HEK293 (cell line): ENCODE results near the gene OGFOD1.

ENCODE experiments used
- CTCF ChIA-PET: fragments of 350-600 bp; formaldehyde crosslinking; extraction: SDS; loops from one replicate; lab custom pipeline; 2021; ENCODE audit warnings: antibody characterized with exemption; lab: Yijun Ruan, JAX
- POLR2A ChIA-PET: fragments of 300-600 bp; formaldehyde crosslinking; extraction: SDS; loops from one replicate; lab custom pipeline; 2020; ENCODE audit warnings: antibody characterized with exemption, inconsistent platforms; lab: Yijun Ruan, JAX
- H3K27ac ChIP-seq: fragments of 200-500 bp; sonication (Bioruptor generic); 2 replicates; pipeline ENCODE4 v1.5.1; 2014; ENCODE audit warnings: low read depth, low read length, control low read depth, inconsistent platforms; ENCODE audit errors: extremely low read depth
- H3K36me3 ChIP-seq, 2 experiments: fragments of 200-500 bp in 1 of 2; sonication (Bioruptor generic) in 1 of 2; 1 replicate in 1 of 2; 2 replicates in 1 of 2; pipeline ENCODE4 v1.5.1; 2014 to 2017; ENCODE audit warnings: inconsistent platforms in 2 of 2, low read length in 2 of 2; ENCODE audit not compliant: control insufficient read depth in 2 of 2, insufficient read depth in 1 of 2
- H3K4me1 ChIP-seq: fragments of 200-500 bp; sonication (Bioruptor generic); 2 replicates; pipeline ENCODE4 v1.5.1; 2014; ENCODE audit warnings: mild to moderate bottlenecking, low read length, inconsistent platforms; ENCODE audit not compliant: control insufficient read depth, insufficient read depth
- H3K4me3 ChIP-seq: 2 replicates; pipeline ENCODE4 v1.5.1; 2011; ENCODE audit warnings: low read depth, mild to moderate bottlenecking, control low read depth, low read length, moderate library complexity
- H3K9me3 ChIP-seq: fragments of 200-500 bp; sonication (Bioruptor generic); 2 replicates; pipeline ENCODE4 v1.5.1; 2014; ENCODE audit warnings: low read depth, low read length, inconsistent platforms; ENCODE audit not compliant: control insufficient read depth, insufficient read depth
- BCL11A ChIP-seq: fragments of 450-650 bp; formaldehyde crosslinking; IDR thresholded peaks from 2 replicates; pipeline ENCODE4 v1.5.1; 2016; ENCODE audit warnings: low read depth, missing biosample characterization, missing genetic modification characterization
- EGR2 ChIP-seq: fragments of 450-650 bp; formaldehyde crosslinking; IDR thresholded peaks from 2 replicates; pipeline ENCODE4 v1.5.1; 2016; ENCODE audit warnings: low read depth, missing biosample characterization, missing genetic modification characterization
- GLI2 ChIP-seq: fragments of 450-650 bp; formaldehyde crosslinking; IDR thresholded peaks from 2 replicates; pipeline ENCODE4; 2017; ENCODE audit warnings: missing biosample characterization, missing genetic modification characterization, low read depth, borderline replicate concordance
- KLF10 ChIP-seq: fragments of 450-650 bp; IDR thresholded peaks from 2 replicates; pipeline ENCODE4 v1.5.1; 2018; ENCODE audit warnings: missing biosample characterization, mild to moderate bottlenecking, missing genetic modification characterization
- KLF8 ChIP-seq: fragments of 450-650 bp; formaldehyde crosslinking; IDR thresholded peaks from 2 replicates; pipeline ENCODE4 v1.5.1; 2016; ENCODE audit warnings: missing biosample characterization, missing genetic modification characterization
- MYNN ChIP-seq: fragments of 450-650 bp; formaldehyde crosslinking; IDR thresholded peaks from 2 replicates; pipeline ENCODE4 v1.5.1; 2016; ENCODE audit warnings: missing biosample characterization, missing genetic modification characterization, borderline replicate concordance
- WT1 ChIP-seq: fragments of 450-650 bp; formaldehyde crosslinking; IDR thresholded peaks from 2 replicates; pipeline ENCODE4 v1.5.1; 2016; ENCODE audit warnings: missing biosample characterization, missing genetic modification characterization
- YY2 ChIP-seq: fragments of 450-650 bp; formaldehyde crosslinking; IDR thresholded peaks from 2 replicates; pipeline ENCODE4 v1.5.1; 2016; ENCODE audit warnings: missing biosample characterization, missing genetic modification characterization
- ZBTB48 ChIP-seq: fragments of 450-650 bp; formaldehyde crosslinking; IDR thresholded peaks from 2 replicates; pipeline ENCODE4 v1.5.1; 2016; ENCODE audit warnings: missing biosample characterization, missing genetic modification characterization
- ZEB2 ChIP-seq: fragments of 450-650 bp; formaldehyde crosslinking; IDR thresholded peaks from 2 replicates; pipeline ENCODE4 v1.5.1; 2016; ENCODE audit warnings: missing biosample characterization, missing genetic modification characterization
- ZFHX2 ChIP-seq: fragments of 450-650 bp; formaldehyde crosslinking; conservative IDR thresholded peaks from 2 replicates; pipeline ENCODE4 v1.5.1; 2016; ENCODE audit warnings: missing biosample characterization, missing genetic modification characterization
- ZIC2 ChIP-seq: fragments of 450-650 bp; formaldehyde crosslinking; IDR thresholded peaks from 2 replicates; pipeline ENCODE4 v1.5.1; 2016; ENCODE audit warnings: missing biosample characterization, missing genetic modification characterization
- ZNF112 ChIP-seq: fragments of 450-650 bp; formaldehyde crosslinking; IDR thresholded peaks from 2 replicates; pipeline ENCODE4 v1.5.0; 2017; ENCODE audit warnings: missing biosample characterization, missing genetic modification characterization
- ZNF133 ChIP-seq: fragments of 450-650 bp; formaldehyde crosslinking; IDR thresholded peaks from 2 replicates; pipeline ENCODE4 v1.5.1; 2016; ENCODE audit warnings: missing biosample characterization, missing genetic modification characterization
- ZNF19 ChIP-seq: fragments of 450-650 bp; formaldehyde crosslinking; IDR thresholded peaks from 2 replicates; pipeline ENCODE4; 2016; ENCODE audit warnings: missing biosample characterization, missing genetic modification characterization, low read depth
- ZNF266 ChIP-seq: fragments of 450-650 bp; formaldehyde crosslinking; IDR thresholded peaks from 2 replicates; pipeline ENCODE4 v1.5.1; 2016; ENCODE audit warnings: missing biosample characterization, missing genetic modification characterization, low read depth
- ZNF311 ChIP-seq: fragments of 450-650 bp; formaldehyde crosslinking; IDR thresholded peaks from 2 replicates; pipeline ENCODE4 v1.5.1; 2017; ENCODE audit warnings: missing biosample characterization, missing genetic modification characterization, borderline replicate concordance
- ZNF341 ChIP-seq: fragments of 450-650 bp; formaldehyde crosslinking; IDR thresholded peaks from 2 replicates; pipeline ENCODE4; 2016; ENCODE audit warnings: low read depth, missing biosample characterization, missing genetic modification characterization
- ZNF354C ChIP-seq: fragments of 450-650 bp; formaldehyde crosslinking; IDR thresholded peaks from 2 replicates; pipeline ENCODE4 v1.5.1; 2016; ENCODE audit warnings: missing biosample characterization, missing genetic modification characterization, low read depth, borderline replicate concordance
- ZNF366 ChIP-seq: fragments of 450-650 bp; formaldehyde crosslinking; conservative IDR thresholded peaks from 2 replicates; pipeline ENCODE4 v1.5.1; 2016; ENCODE audit warnings: missing biosample characterization, missing genetic modification characterization
- ZNF391 ChIP-seq: fragments of 450-650 bp; formaldehyde crosslinking; IDR thresholded peaks from 2 replicates; pipeline ENCODE4 v1.5.1; 2016; ENCODE audit warnings: low read depth, missing biosample characterization, missing genetic modification characterization, borderline replicate concordance
- ZNF510 ChIP-seq: fragments of 450-650 bp; formaldehyde crosslinking; IDR thresholded peaks from 2 replicates; pipeline ENCODE4 v1.5.1; 2018; ENCODE audit warnings: mild to moderate bottlenecking, missing genetic modification characterization, missing biosample characterization; ENCODE audit not compliant: insufficient replicate concordance
- ZNF555 ChIP-seq: fragments of 450-650 bp; formaldehyde crosslinking; conservative IDR thresholded peaks from 2 replicates; pipeline ENCODE4 v1.5.1; 2017; ENCODE audit warnings: missing biosample characterization, mild to moderate bottlenecking, missing genetic modification characterization, inconsistent platforms
- ZNF610 ChIP-seq: fragments of 450-650 bp; formaldehyde crosslinking; IDR thresholded peaks from 2 replicates; pipeline ENCODE4 v1.5.1; 2016; ENCODE audit warnings: missing biosample characterization, missing genetic modification characterization, borderline replicate concordance
- ZNF654 ChIP-seq: fragments of 450-650 bp; formaldehyde crosslinking; IDR thresholded peaks from 2 replicates; pipeline ENCODE4 v1.5.1; 2016; ENCODE audit warnings: low read depth, missing biosample characterization, missing genetic modification characterization
- ZNF660 ChIP-seq: fragments of 450-650 bp; IDR thresholded peaks from 2 replicates; pipeline ENCODE4 v1.5.1; 2018; ENCODE audit warnings: missing biosample characterization, mild to moderate bottlenecking, missing genetic modification characterization
- ZNF76 ChIP-seq: fragments of 450-650 bp; formaldehyde crosslinking; IDR thresholded peaks from 2 replicates; pipeline ENCODE4; 2016; ENCODE audit warnings: low read depth, missing biosample characterization, missing genetic modification characterization, borderline replicate concordance
- ZSCAN16 ChIP-seq: fragments of 450-650 bp; formaldehyde crosslinking; IDR thresholded peaks from 2 replicates; pipeline ENCODE4 v1.5.1; 2016; ENCODE audit warnings: missing biosample characterization, missing genetic modification characterization
- TF ChIP-seq, protein P1 (sequence below): fragments of 450-650 bp; formaldehyde crosslinking; IDR thresholded peaks from 2 replicates; pipeline ENCODE4 v1.5.1; 2016; ENCODE audit warnings: missing biosample characterization, missing genetic modification characterization
- TF ChIP-seq, protein P2 (sequence below): fragments of 450-650 bp; IDR thresholded peaks from 2 replicates; pipeline ENCODE4 v1.5.1; 2018; ENCODE audit warnings: missing biosample characterization, mild to moderate bottlenecking, missing genetic modification characterization
- TF ChIP-seq, protein P3 (sequence below): fragments of 450-650 bp; formaldehyde crosslinking; IDR thresholded peaks from 2 replicates; pipeline ENCODE4 v1.5.1; 2016; ENCODE audit warnings: missing biosample characterization, missing genetic modification characterization
- TF ChIP-seq, protein P4 (sequence below): fragments of 450-650 bp; formaldehyde crosslinking; IDR thresholded peaks from 2 replicates; pipeline ENCODE4 v1.5.1; 2017; ENCODE audit warnings: missing biosample characterization, missing genetic modification characterization

Gene OGFOD1

DNA sequence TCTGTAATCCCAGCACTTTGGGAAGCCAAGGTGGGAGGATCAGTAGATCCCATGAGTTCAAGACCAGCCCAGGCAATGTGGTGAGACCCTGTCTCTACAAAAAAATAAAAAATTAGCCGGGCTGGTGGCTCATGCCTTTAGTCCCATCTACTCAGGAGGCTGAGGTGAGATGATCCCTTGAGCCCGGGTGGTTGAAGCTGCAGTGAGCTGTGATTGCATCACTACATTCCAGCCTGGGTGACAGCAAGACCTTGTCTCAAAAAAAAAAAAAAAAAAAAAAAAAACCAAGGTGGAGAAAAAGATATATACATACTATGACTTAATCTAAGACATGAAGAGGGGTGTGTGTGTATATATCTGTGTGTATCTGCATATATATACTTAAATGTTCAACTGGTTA lies 41.8 kb downstream of the OGFOD1 start:
- Histone ChIP-seq H3K9me3 (no peaks in the 10 kb centered on the region), H3K4me3 (no peak overlapping the region), H3K4me1 (no peaks in the 10 kb centered on the region), H3K36me3 (peaks cover 0 to 32% of the 10 kb centered on the region in 2 experiments), H3K27ac (no peak overlapping the region)
- POLR2A ChIA-PET: no interaction called here
- CTCF ChIA-PET: no interaction called here
- no peak for TF ChIP-seq ZNF660 (tag by site-specific recombination)
- TF ChIP-seq ZIC2: no peak
- no peak for TF ChIP-seq WT1
- TF ChIP-seq ZNF610 (tag by site-specific recombination): no peak
- no peak for TF ChIP-seq ZNF76 (tag by site-specific recombination)
- TF ChIP-seq, protein P1, sequence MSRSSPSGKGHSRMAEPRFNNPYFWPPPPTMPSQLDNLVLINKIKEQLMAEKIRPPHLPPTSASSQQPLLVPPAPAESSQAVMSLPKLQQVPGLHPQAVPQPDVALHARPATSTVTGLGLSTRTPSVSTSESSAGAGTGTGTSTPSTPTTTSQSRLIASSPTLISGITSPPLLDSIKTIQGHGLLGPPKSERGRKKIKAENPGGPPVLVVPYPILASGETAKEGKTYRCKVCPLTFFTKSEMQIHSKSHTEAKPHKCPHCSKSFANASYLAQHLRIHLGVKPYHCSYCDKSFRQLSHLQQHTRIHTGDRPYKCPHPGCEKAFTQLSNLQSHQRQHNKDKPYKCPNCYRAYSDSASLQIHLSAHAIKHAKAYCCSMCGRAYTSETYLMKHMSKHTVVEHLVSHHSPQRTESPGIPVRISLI (tag by site-specific recombination): no peak
- TF ChIP-seq KLF8 (tag by site-specific recombination): no peak
- TF ChIP-seq ZNF112: no peak
- no peak for TF ChIP-seq EGR2 (tag by site-specific recombination)
- TF ChIP-seq, protein P2, sequence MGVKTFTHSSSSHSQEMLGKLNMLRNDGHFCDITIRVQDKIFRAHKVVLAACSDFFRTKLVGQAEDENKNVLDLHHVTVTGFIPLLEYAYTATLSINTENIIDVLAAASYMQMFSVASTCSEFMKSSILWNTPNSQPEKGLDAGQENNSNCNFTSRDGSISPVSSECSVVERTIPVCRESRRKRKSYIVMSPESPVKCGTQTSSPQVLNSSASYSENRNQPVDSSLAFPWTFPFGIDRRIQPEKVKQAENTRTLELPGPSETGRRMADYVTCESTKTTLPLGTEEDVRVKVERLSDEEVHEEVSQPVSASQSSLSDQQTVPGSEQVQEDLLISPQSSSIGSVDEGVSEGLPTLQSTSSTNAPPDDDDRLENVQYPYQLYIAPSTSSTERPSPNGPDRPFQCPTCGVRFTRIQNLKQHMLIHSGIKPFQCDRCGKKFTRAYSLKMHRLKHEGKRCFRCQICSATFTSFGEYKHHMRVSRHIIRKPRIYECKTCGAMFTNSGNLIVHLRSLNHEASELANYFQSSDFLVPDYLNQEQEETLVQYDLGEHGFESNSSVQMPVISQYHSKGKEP: no peak
- TF ChIP-seq ZNF19: no peak
- TF ChIP-seq ZNF311 (tag by site-specific recombination): no peak
- TF ChIP-seq ZNF391 (tag by site-specific recombination): no peak
- no peak for TF ChIP-seq YY2 (tag by site-specific recombination)
- TF ChIP-seq BCL11A (tag by site-specific recombination): no peak
- TF ChIP-seq ZFHX2 (tag by site-specific recombination): no peak
- no peak for TF ChIP-seq ZBTB48 (tag by site-specific recombination)
- no peak for TF ChIP-seq ZNF510 (tag by site-specific recombination)
- TF ChIP-seq, protein P3, sequence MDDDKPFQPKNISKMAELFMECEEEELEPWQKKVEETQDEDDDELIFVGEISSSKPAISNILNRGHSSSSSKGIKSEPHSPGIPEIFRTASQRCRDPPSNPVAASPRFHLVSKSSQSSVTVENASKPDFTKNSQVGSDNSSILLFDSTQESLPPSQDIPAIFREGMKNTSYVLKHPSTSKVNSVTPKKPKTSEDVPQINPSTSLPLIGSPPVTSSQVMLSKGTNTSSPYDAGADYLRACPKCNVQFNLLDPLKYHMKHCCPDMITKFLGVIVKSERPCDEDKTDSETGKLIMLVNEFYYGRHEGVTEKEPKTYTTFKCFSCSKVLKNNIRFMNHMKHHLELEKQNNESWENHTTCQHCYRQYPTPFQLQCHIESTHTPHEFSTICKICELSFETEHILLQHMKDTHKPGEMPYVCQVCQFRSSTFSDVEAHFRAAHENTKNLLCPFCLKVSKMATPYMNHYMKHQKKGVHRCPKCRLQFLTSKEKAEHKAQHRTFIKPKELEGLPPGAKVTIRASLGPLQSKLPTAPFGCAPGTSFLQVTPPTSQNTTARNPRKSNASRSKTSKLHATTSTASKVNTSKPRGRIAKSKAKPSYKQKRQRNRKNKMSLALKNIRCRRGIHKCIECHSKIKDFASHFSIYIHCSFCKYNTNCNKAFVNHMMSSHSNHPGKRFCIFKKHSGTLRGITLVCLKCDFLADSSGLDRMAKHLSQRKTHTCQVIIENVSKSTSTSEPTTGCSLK (tag by site-specific recombination): no peak
- TF ChIP-seq ZNF366 (tag by site-specific recombination): no peak

DNA sequence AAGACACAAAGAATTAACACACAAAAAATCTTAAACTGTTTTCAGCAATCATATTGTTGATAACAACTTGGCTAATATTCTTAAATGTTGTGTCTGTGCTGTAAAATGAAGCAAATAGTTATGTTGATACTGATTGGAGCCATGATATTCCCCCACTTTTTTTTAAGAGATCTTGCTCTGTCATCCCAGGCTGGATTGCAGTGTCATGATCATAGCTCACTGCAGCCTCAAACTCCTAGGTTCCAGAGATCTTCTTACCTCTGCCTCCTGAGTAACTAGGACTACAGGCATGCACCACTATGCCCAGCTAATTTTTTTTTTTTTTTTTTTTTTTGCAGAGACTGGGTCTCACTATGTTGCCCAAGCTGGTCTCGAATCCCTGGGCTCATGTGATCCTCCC lies 42.5 kb downstream of the OGFOD1 start:
- Histone ChIP-seq H3K27ac (no peak overlapping the region), H3K4me1 (no peaks in the 10 kb centered on the region), H3K4me3 (no peak overlapping the region), H3K36me3 (peaks cover 0 to 39% of the 10 kb centered on the region in 2 experiments), H3K9me3 (no peaks in the 10 kb centered on the region)
- ChIA-PET CTCF (interaction anchor here (1.2 kb wide), 1 partner anchor 20 kb away, joined by 3 read pairs; no protein-coding TSS in a partner anchor), POLR2A (no interaction called here)
- no peak for TF ChIP-seq ZNF266 (tag by site-specific recombination)
- no peak for TF ChIP-seq KLF10 (tag by site-specific recombination)
- TF ChIP-seq ZNF354C (tag by site-specific recombination): no peak
- TF ChIP-seq, protein P4, sequence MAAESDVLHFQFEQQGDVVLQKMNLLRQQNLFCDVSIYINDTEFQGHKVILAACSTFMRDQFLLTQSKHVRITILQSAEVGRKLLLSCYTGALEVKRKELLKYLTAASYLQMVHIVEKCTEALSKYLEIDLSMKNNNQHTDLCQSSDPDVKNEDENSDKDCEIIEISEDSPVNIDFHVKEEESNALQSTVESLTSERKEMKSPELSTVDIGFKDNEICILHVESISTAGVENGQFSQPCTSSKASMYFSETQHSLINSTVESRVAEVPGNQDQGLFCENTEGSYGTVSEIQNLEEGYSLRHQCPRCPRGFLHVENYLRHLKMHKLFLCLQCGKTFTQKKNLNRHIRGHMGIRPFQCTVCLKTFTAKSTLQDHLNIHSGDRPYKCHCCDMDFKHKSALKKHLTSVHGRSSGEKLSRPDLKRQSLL (tag by site-specific recombination): no peak
- no peak for TF ChIP-seq ZEB2 (tag by site-specific recombination)
- TF ChIP-seq ZNF133 (tag by site-specific recombination): no peak
- no peak for TF ChIP-seq ZBTB48 (tag by site-specific recombination)
- TF ChIP-seq GLI2: no peak
- no peak for TF ChIP-seq ZSCAN16
- TF ChIP-seq ZNF555 (tag by site-specific recombination): no peak
- TF ChIP-seq ZNF654 (tag by site-specific recombination): no peak
- TF ChIP-seq ZNF341 (tag by site-specific recombination): no peak
- no peak for TF ChIP-seq MYNN (tag by site-specific recombination)
